Pancreas (tissue), 10 donors: Measurements from ENCODE around the gene PPOX. TPM values are rescaled to one million over a fixed set of nuclear protein-coding genes. Genes with fewer than 3 reads are reported as not detected.

Experiments
- ATAC-seq, 4 donors: fragments of 200-7000 bp; cut with Tn5 transposase; one replicate each; pipeline versions ENCODE4 v1.8.0 to v1.9.1; 2020; ENCODE audit warnings: mild to moderate bottlenecking in 4 of 4, moderate library complexity in 4 of 4
- DNase-seq, 6 donors: peaks; one replicate each; pipeline ENCODE4 v3.0.0-alpha.2; 2020
- FAIRE-seq: peaks from 2 replicates; lab custom pipeline; 2012; peaks lifted over from hg19 to GRCh38; lab: Jason Lieb, UNC
- H3K27ac ChIP-seq, 4 donors: fragments of 200-600 bp; sonication (generic); 1 replicate in 3 of 4; 2 replicates in 1 of 4; pipeline versions ENCODE4 v1.5.0 to v1.8.0; 2020
- H3K27me3 ChIP-seq, 4 donors: fragments of 200-600 bp; one replicate each; pipeline ENCODE4 v1.8.0; 2021
- H3K36me3 ChIP-seq, 3 donors: fragments of 200-600 bp; sonication (generic) in 1 of 3; one replicate each; pipeline versions ENCODE4 v1.5.0 to v1.8.0; 2020 to 2021
- H3K4me1 ChIP-seq, 3 donors: fragments of 200-600 bp; one replicate each; pipeline ENCODE4 v1.8.0; 2021
- H3K4me3 ChIP-seq, 4 donors: fragments of 200-600 bp; sonication (generic) in 2 of 4; one replicate each; pipeline versions ENCODE4 v1.5.0 to v1.8.0; 2020 to 2021
- H3K9me3 ChIP-seq, 4 donors: fragments of 200-600 bp; one replicate each; pipeline ENCODE4 v1.8.0; 2021
- CTCF ChIP-seq, 4 donors: fragments of 200-600 bp; sonication (generic) in 3 of 4; IDR thresholded peaks; one replicate each; pipeline versions ENCODE4 v1.5.0 to v1.8.0; 2021; ENCODE audit warnings: antibody characterized with exemption in 4 of 4
- WGBS, 2 donors: extraction: QIAGEN DNeasy Blood & Tissue Kit; methylation state at CpG; one replicate each; pipeline ENCODE4 v1.1.7; 2013; 5-methylcytosine and 5-hydroxymethylcytosine counted together
- intact Hi-C, 3 donors: fragments of 100-400 bp; cut with DNase I; formaldehyde crosslinking; loops; one replicate each; pipeline versions ENCODE4 v1.11.1 to v1.14.2; 2022
- polyA plus RNA-seq, 2 donors: library from polyadenylated mRNA; stranded (reverse); fragments of 200-250 nt; gene quantifications; one replicate each; pipeline ENCODE4 v1.2.3, GENCODE V29; 2013
- total RNA-seq, 6 donors: library from RNA; stranded (reverse); fragmentation: NEBNext Ultra II Directional in 4 of 6; extraction: Animal tissue kit (Norgen Biotek cat#: 25700) in 4 of 6; gene quantifications; one replicate each; pipeline versions ENCODE4 v1.2.1 to v1.2.4, GENCODE V29; 2021 to 2023
- donor health status: healthy with polysubstance abuse.
- donor health status: DM: no; HTN: no; CAD: no; lungs with moderate emphysema.
- donor health status: DM: no; HTN: no; CAD: no.
- donor health status: control.
- donor health status: control.
- donor health status: Bipolar disorder and iron deficiency.
- donor health status: DM: yes; HTN: yes; CAD: no.
- donor health status: DM: no; HTN: no; CAD: no.
- donor health status: DM: no; HTN: no; CAD: no.
- donor health status: DM: yes; HTN: yes; CAD: no.

PPOX gene
- total and polyA plus RNA-seq, 8 donors: 7.4 to 56.4 (median 13.1) TPM

- FAIRE-seq: no peak
- intact Hi-C loops: no loop called here
- Histone ChIP-seq H3K27ac (peak overlapping the region; percentile 67 to 92 (median 80)), H3K27me3 (no peaks in the 10 kb centered on the region), H3K4me3 (peak overlapping the region in 3 of 4 donors; percentile 56 to 73 (median 59)), H3K4me1 (peaks cover 0 to 8% (median 7%) of the 10 kb centered on the region in 3 donors), H3K36me3 (no peaks in the 10 kb centered on the region), H3K9me3 (no peaks in the 10 kb centered on the region)
- no peak for DNase-seq
- no peak for TF ChIP-seq CTCF (IDR thresholded peaks at IDR 0.05)
- WGBS, 2 donors: 49 to 57% methylated on average over 14 of the region's 14 CpGs
- ATAC-seq: no peak
Measured at GRCh38 chr1:161164901-161165610, 1.2 kb upstream of the PPOX start.

- peaks cover 0 to 7% (median 5%) of the 10 kb centered on the region in 3 donors for H3K36me3 ChIP-seq
- FAIRE-seq: no peak
- H3K4me1 ChIP-seq: peaks cover 0 to 5% (median 0%) of the 10 kb centered on the region in 3 donors
- peak in 2 of 4 donors; percentile 0 to 3 for ATAC-seq
- H3K4me3 ChIP-seq: peak overlapping the region; percentile 49 to 73 (median 58)
- intact Hi-C loops: no loop called here
- TF ChIP-seq CTCF (IDR thresholded peaks at IDR 0.05): no peak
- no peaks in the 10 kb centered on the region for H3K27me3 ChIP-seq
- peak overlapping the region; percentile 67 to 92 (median 80) for H3K27ac ChIP-seq
- peak in 2 of 6 donors; percentile 52 to 66 for DNase-seq
- no peaks in the 10 kb centered on the region for H3K9me3 ChIP-seq
- 4 to 6% methylated on average over 30 to 33 of the region's 33 CpGs for WGBS, 2 donors
Measured at GRCh38 chr1:161166669-161167548, 683 bp downstream of the PPOX start.

- WGBS, 2 donors: 88 to 94% methylated on average over 9 of the region's 9 CpGs
- TF ChIP-seq CTCF (IDR thresholded peaks at IDR 0.05): no peak
- Histone ChIP-seq H3K36me3 (peaks cover 0 to 24% (median 7%) of the 10 kb centered on the region in 3 donors), H3K27me3 (no peaks in the 10 kb centered on the region), H3K4me3 (no peak overlapping the region), H3K4me1 (peaks cover 0 to 5% (median 0%) of the 10 kb centered on the region in 3 donors), H3K27ac (no peak overlapping the region), H3K9me3 (no peaks in the 10 kb centered on the region)
- DNase-seq: peak in 1 of 6 donors; percentile 45
- FAIRE-seq: no peak
- ATAC-seq: no peak
- intact Hi-C loops: no loop called here
Measured at GRCh38 chr1:161168906-161169305, 2.7 kb downstream of the PPOX start.

GRCh38 chr1:161171191-161171590, 5.0 kb downstream of the PPOX start:
- H3K4me3 ChIP-seq: no peak overlapping the region
- no peak for TF ChIP-seq CTCF (IDR thresholded peaks at IDR 0.05)
- WGBS, 2 donors: 59 to 65% methylated on average over 5 of the region's 5 CpGs
- peaks cover 0 to 6% (median 5%) of the 10 kb centered on the region in 3 donors for H3K4me1 ChIP-seq
- ATAC-seq: no peak
- peaks cover 0 to 35% (median 12%) of the 10 kb centered on the region in 3 donors for H3K36me3 ChIP-seq
- H3K27ac ChIP-seq: no peak overlapping the region
- no peak for DNase-seq
- H3K27me3 ChIP-seq: no peaks in the 10 kb centered on the region
- no peaks in the 10 kb centered on the region for H3K9me3 ChIP-seq
- FAIRE-seq: no peak
- intact Hi-C loops: no loop called here
